Testis (tissue), 2 donors: Measurements from ENCODE around the gene MAP3K19.

Experiments
- POLR2A ChIP-seq: fragments of 450-650 bp; IDR thresholded peaks from one replicate; pipeline ENCODE4 v1.6.1; 2017; ENCODE audit warnings: antibody characterized with exemption, mild to moderate bottlenecking, moderate library complexity
- TF ChIP-seq, protein P1 (sequence below), 3 experiments: fragments of 450-650 bp in 2 of 3; fragments of 200-600 bp in 1 of 3; sonication (generic) in 1 of 3; IDR thresholded peaks; one replicate each; pipeline ENCODE4 v1.5.1; 2016 to 2019; ENCODE audit warnings: antibody characterized with exemption in 3 of 3, mild to moderate bottlenecking in 2 of 3, moderate library complexity in 1 of 3

GRCh38 chr2:135011633-135012032 is 35.6 kb downstream of the MAP3K19 start:
- TF ChIP-seq, protein P1, sequence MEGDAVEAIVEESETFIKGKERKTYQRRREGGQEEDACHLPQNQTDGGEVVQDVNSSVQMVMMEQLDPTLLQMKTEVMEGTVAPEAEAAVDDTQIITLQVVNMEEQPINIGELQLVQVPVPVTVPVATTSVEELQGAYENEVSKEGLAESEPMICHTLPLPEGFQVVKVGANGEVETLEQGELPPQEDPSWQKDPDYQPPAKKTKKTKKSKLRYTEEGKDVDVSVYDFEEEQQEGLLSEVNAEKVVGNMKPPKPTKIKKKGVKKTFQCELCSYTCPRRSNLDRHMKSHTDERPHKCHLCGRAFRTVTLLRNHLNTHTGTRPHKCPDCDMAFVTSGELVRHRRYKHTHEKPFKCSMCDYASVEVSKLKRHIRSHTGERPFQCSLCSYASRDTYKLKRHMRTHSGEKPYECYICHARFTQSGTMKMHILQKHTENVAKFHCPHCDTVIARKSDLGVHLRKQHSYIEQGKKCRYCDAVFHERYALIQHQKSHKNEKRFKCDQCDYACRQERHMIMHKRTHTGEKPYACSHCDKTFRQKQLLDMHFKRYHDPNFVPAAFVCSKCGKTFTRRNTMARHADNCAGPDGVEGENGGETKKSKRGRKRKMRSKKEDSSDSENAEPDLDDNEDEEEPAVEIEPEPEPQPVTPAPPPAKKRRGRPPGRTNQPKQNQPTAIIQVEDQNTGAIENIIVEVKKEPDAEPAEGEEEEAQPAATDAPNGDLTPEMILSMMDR (IDR thresholded peaks at IDR 0.05) = no peak
- TF ChIP-seq POLR2A = no peak
